ENCODE measurements around the gene SARS1.

The SARS1 gene

DNA sequence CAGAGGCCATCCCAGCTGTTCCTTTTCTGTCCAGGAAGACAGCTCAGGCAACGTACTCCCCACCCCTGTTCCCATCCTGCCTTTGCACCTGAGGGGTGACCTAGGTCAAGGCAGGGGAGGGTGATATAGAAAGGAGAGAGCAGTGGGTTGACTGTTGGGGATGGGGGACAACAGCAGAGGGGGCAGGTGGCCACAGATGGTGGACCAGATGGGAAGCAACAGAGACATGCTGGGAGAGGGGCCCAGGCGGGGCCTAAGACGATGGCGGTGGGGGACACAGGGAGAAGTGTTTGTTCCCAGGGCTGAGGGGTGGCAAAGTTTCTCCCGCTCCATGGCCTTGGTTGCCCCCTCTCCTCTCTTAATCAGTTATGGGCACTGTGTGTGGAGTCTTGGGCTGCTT lies 42.0 kb downstream of the SARS1 start:
- no peaks in the 10 kb centered on the region for H3K79me2 ChIP-seq
- no peaks in the 10 kb centered on the region for H3K27me3 ChIP-seq (ENCODE audit: control insufficient read depth, insufficient read depth, low read length)
- H3K4me1 ChIP-seq: peaks cover 4% of the 10 kb centered on the region
- no peak overlapping the region for H3K4me3 ChIP-seq (ENCODE audit: low read depth, low read length)
- TF ChIP-seq, protein P1, sequence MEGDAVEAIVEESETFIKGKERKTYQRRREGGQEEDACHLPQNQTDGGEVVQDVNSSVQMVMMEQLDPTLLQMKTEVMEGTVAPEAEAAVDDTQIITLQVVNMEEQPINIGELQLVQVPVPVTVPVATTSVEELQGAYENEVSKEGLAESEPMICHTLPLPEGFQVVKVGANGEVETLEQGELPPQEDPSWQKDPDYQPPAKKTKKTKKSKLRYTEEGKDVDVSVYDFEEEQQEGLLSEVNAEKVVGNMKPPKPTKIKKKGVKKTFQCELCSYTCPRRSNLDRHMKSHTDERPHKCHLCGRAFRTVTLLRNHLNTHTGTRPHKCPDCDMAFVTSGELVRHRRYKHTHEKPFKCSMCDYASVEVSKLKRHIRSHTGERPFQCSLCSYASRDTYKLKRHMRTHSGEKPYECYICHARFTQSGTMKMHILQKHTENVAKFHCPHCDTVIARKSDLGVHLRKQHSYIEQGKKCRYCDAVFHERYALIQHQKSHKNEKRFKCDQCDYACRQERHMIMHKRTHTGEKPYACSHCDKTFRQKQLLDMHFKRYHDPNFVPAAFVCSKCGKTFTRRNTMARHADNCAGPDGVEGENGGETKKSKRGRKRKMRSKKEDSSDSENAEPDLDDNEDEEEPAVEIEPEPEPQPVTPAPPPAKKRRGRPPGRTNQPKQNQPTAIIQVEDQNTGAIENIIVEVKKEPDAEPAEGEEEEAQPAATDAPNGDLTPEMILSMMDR (IDR thresholded peaks at IDR 0.05): no peak
- no peak overlapping the region for H3K27ac ChIP-seq
- no peaks in the 10 kb centered on the region for H3K36me3 ChIP-seq (ENCODE audit: control insufficient read depth, insufficient read depth, low read length)
- H2AFZ ChIP-seq: no peak overlapping the region
- no peak overlapping the region for H3K4me2 ChIP-seq (ENCODE audit: low read length)
- H3K9me3 ChIP-seq (ENCODE audit: control insufficient read depth, low read length): no peaks in the 10 kb centered on the region
- H3K9ac ChIP-seq: no peak overlapping the region

DNA sequence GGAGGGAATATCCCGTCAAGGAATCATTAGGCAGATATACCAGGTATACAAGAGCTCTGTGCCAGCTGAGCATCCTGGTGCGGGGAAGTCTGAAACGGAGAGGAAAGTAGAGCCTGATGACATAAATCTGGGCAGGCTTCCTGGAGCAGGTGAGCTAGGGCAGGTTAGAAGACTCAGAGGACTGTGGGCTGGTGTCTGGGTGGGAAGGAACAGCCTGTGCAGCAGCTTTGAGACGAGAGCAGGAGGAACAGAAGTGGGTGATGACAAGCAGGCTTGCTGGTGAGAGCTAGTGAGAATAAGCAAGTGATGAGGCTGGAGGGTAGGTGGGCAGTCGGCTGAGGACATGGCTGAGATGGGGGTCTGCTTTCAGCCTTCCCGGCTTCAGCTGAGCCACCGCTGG lies 42.4 kb downstream of the SARS1 start:
- peaks cover 4% of the 10 kb centered on the region for H3K4me1 ChIP-seq
- no peak overlapping the region for H3K9ac ChIP-seq
- no peaks in the 10 kb centered on the region for H3K79me2 ChIP-seq
- no peak overlapping the region for H2AFZ ChIP-seq
- no peaks in the 10 kb centered on the region for H3K36me3 ChIP-seq (ENCODE audit: control insufficient read depth, insufficient read depth, low read length)
- H3K27me3 ChIP-seq (ENCODE audit: control insufficient read depth, insufficient read depth, low read length): no peaks in the 10 kb centered on the region
- no peak overlapping the region for H3K27ac ChIP-seq
- H3K4me3 ChIP-seq (ENCODE audit: low read depth, low read length): no peak overlapping the region
- no peak overlapping the region for H3K4me2 ChIP-seq (ENCODE audit: low read length)
- H3K9me3 ChIP-seq (ENCODE audit: control insufficient read depth, low read length): no peaks in the 10 kb centered on the region
- TF ChIP-seq, protein P1 (IDR thresholded peaks at IDR 0.05): no peak

DNA sequence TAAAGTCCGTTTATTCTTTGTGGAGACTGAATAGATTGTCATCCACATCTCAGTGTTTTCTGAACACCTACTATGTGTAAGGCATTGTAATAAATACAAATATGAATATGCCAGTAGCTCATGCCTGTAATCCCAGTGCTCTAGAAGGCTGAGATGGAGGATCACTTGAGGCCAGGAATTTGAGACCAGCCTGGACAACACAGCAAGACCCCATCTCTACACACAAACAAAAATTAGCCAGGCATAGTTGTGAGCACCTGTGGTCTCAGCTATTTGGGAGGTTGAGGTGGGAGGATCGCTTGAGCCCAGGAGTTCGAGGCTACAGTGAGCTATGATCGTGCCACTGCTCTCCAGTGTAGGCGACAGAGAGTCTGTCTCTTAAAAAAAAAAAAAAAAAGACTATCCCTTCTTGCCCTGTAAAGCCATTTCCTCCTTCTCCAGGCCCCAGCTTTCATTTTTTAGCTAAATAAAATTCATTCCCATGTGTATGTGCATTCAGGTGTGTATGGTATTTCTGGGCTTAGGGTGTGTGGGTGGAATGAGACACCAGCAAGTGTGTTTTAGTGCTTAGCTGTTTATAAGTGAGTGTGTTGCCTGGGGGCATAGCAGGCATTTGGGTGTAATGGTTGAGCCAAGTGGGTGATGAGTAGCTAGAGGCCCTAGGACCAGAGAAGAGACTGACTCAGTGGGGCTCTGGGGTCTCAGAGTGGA lies 43.4 kb downstream of the SARS1 start:
- Histone ChIP-seq H3K36me3 (ENCODE audit: control insufficient read depth, insufficient read depth, low read length) (no peaks in the 10 kb centered on the region), H3K9me3 (ENCODE audit: control insufficient read depth, low read length) (no peaks in the 10 kb centered on the region), H3K27me3 (ENCODE audit: control insufficient read depth, insufficient read depth, low read length) (no peaks in the 10 kb centered on the region), H3K79me2 (no peaks in the 10 kb centered on the region), H2AFZ (no peak overlapping the region), H3K4me2 (ENCODE audit: low read length) (no peak overlapping the region), H3K9ac (no peak overlapping the region), H3K4me1 (peaks cover 4% of the 10 kb centered on the region), H3K4me3 (ENCODE audit: low read depth, low read length) (no peak overlapping the region), H3K27ac (no peak overlapping the region)
- TF ChIP-seq, protein P1 (IDR thresholded peaks at IDR 0.05): no peak

DNA sequence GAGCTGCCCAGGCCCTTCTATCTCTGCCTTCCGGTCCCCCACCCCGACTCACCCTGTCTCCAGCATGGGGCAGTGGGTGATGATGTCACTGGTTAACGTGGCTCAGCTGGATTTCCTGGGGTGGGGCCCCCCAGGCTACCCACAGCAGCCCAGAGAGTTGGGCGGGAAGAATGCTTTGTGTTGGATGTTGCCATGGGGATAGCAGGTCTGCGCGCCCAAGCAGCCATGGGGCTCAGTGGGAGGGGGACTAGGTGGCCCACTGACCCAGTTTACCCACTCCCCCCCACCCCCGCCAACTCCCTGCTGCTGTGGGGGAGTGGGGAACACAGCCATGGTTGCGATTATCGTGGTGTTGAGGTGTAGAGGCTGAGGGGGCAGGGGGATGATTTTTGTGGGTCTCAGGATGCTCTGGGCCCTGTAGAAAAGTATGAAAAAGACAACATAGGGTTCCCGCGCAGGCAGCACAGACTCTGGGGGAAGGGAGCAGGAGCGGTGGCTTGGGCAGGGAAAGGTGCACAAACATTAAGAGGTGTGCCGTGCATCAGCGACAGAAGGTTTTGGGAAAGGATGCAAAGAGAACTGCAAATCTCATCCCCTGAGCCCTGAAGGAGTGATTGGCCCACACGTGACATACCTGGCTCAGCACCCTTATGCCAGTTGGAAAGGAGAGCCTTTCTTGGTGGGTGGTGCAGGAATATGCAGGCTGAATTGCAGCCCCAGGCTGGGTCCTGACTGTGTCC lies 44.1 kb downstream of the SARS1 start:
- Histone ChIP-seq H3K79me2 (no peaks in the 10 kb centered on the region), H3K27ac (no peak overlapping the region), H3K9me3 (ENCODE audit: control insufficient read depth, low read length) (no peaks in the 10 kb centered on the region)

More for the DNA sequence above, 44.1 kb downstream of the SARS1 start:
- no peak overlapping the region for H3K9ac ChIP-seq
- no peak overlapping the region for H2AFZ ChIP-seq
- no peaks in the 10 kb centered on the region for H3K27me3 ChIP-seq (ENCODE audit: control insufficient read depth, insufficient read depth, low read length)
- no peak overlapping the region for H3K4me2 ChIP-seq (ENCODE audit: low read length)
- TF ChIP-seq, protein P1 (IDR thresholded peaks at IDR 0.05): no peak
- H3K36me3 ChIP-seq (ENCODE audit: control insufficient read depth, insufficient read depth, low read length): no peaks in the 10 kb centered on the region
- H3K4me3 ChIP-seq (ENCODE audit: low read depth, low read length): no peak overlapping the region
- H3K4me1 ChIP-seq: peaks cover 4% of the 10 kb centered on the region
